HepG2 (cell line): Measurements from ENCODE around the gene PATL2. TPM values are rescaled to one million over a fixed set of nuclear protein-coding genes. Genes with fewer than 3 reads are reported as not detected.
A peak's percentile ranks its signal among the peaks of the same experiment; 100 is the strongest.

Source experiments
- ARID4A ChIP-seq: sonication (generic); formaldehyde crosslinking; IDR thresholded peaks from 2 replicates; pipeline ENCODE4 v1.5.0; 2020; ENCODE audit warnings: mild to moderate bottlenecking, missing genetic modification reagents, borderline replicate concordance
- ATF1 ChIP-seq: IDR thresholded peaks from 2 replicates; pipeline ENCODE4 v1.6.1; 2016; ENCODE audit warnings: mild to moderate bottlenecking, control low read depth
- ATF7-NPFF ChIP-seq: sonication (generic); formaldehyde crosslinking; IDR thresholded peaks from 2 replicates; pipeline ENCODE4 v1.8.1; 2023; ENCODE audit warnings: mild to moderate bottlenecking, low read depth, missing genetic modification reagents, moderate library complexity
- ERF ChIP-seq: IDR thresholded peaks from 2 replicates; pipeline ENCODE4 v1.6.1; 2018; ENCODE audit warnings: missing biosample characterization, missing genetic modification reagents
- HINFP ChIP-seq: sonication (generic); formaldehyde crosslinking; IDR thresholded peaks from 2 replicates; pipeline ENCODE4 v1.4.0; 2020; ENCODE audit warnings: low read depth, mild to moderate bottlenecking, missing genetic modification reagents
- SATB2 ChIP-seq: sonication (generic); formaldehyde crosslinking; IDR thresholded peaks from 2 replicates; pipeline ENCODE4 v1.5.0; 2020; ENCODE audit warnings: missing genetic modification reagents
- SP5 ChIP-seq: IDR thresholded peaks from 2 replicates; pipeline ENCODE4 v1.6.1; 2016; ENCODE audit warnings: low read depth, borderline replicate concordance
- TCF7 ChIP-seq: sonication (generic); IDR thresholded peaks from 2 replicates; pipeline ENCODE4 v1.6.1; 2016; ENCODE audit warnings: antibody characterized with exemption, low read depth
- UBTF ChIP-seq: sonication (generic); formaldehyde crosslinking; IDR thresholded peaks from 2 replicates; pipeline ENCODE4 v1.4.0; 2020; ENCODE audit warnings: mild to moderate bottlenecking, missing genetic modification reagents
- ZBTB4 ChIP-seq: sonication (generic); formaldehyde crosslinking; IDR thresholded peaks from 2 replicates; pipeline ENCODE4 v1.4.0; 2020; ENCODE audit warnings: missing genetic modification reagents, mild to moderate bottlenecking, borderline replicate concordance
- ZNF101 ChIP-seq: sonication (generic); formaldehyde crosslinking; IDR thresholded peaks from 2 replicates; pipeline ENCODE4 v1.4.0; 2020; ENCODE audit warnings: mild to moderate bottlenecking, low read depth, missing genetic modification reagents, borderline replicate concordance
- ZNF232 ChIP-seq: sonication (generic); formaldehyde crosslinking; IDR thresholded peaks from 2 replicates; pipeline ENCODE4 v1.4.0; 2020; ENCODE audit warnings: missing genetic modification reagents, borderline replicate concordance
- ZNF256 ChIP-seq: sonication (generic); formaldehyde crosslinking; conservative IDR thresholded peaks from 2 replicates; pipeline ENCODE4 v1.4.0; 2020; ENCODE audit warnings: missing genetic modification reagents
- ZNF317 ChIP-seq: sonication (generic); formaldehyde crosslinking; IDR thresholded peaks from 2 replicates; pipeline ENCODE4 v1.5.0; 2020; ENCODE audit warnings: mild to moderate bottlenecking, missing genetic modification reagents
- ZNF337 ChIP-seq: sonication (generic); formaldehyde crosslinking; IDR thresholded peaks from 2 replicates; pipeline ENCODE4 v1.5.1; 2020; ENCODE audit warnings: missing genetic modification reagents, low read depth, mild to moderate bottlenecking, borderline replicate concordance
- ZNF616 ChIP-seq: sonication (generic); formaldehyde crosslinking; IDR thresholded peaks from 2 replicates; pipeline ENCODE4 v1.5.0; 2020; ENCODE audit warnings: low read depth, mild to moderate bottlenecking, missing genetic modification reagents
- ZNF746 ChIP-seq: sonication (generic); formaldehyde crosslinking; IDR thresholded peaks from 2 replicates; pipeline ENCODE4 v1.8.0; 2022; ENCODE audit warnings: mild to moderate bottlenecking, missing genetic modification reagents
- polyA plus RNA-seq, 8 experiments: library from polyadenylated mRNA; depleted of rRNA in 3 of 8; stranded (reverse) in 7 of 8; unstranded in 1 of 8; fragments of >200 nt; fragmentation: Illumina TruSeq in 4 of 8; extraction: Trizol in 4 of 8; gene quantifications; 2 replicates each; pipeline versions ENCODE4 v1.2.1 to v1.2.3, GENCODE V29; 2011 to 2016; ENCODE audit warnings: low read depth in 4 of 8, missing spikeins in 1 of 8, mixed read lengths in 1 of 8; ENCODE audit not compliant: insufficient read depth in 1 of 8
- total RNA-seq, 5 experiments: library from RNA; depleted of rRNA; stranded (reverse); fragments of >200 nt; fragmentation: Illumina TruSeq; extraction: Trizol; gene quantifications; 2 replicates each; pipeline ENCODE4 v1.2.3, GENCODE V29; 2016; ENCODE audit warnings: low read depth in 1 of 5

Gene PATL2
- total and polyA plus RNA-seq, 2 of the 13 experiments (the other 11 are each of a cell fraction or from before 2014, with no cell fraction given), result 0.15 to 0.53 TPM

GRCh38 chr15:44728576-44729407 lies 17.7 kb upstream of the PATL2 start (continued):
- peak; percentile 50; the same call in 1 of the 2 replicates for TF ChIP-seq ZBTB4 (CRISPR knock-in tag)
- peak; percentile 61; the same call in 1 of the 2 replicates for TF ChIP-seq ZNF317 (CRISPR knock-in tag)
- TF ChIP-seq ZNF256, result no peak
- no peak for TF ChIP-seq SATB2 (CRISPR knock-in tag)
- peak; percentile 38; the same call in 1 of the 2 replicates for TF ChIP-seq ATF7-NPFF (CRISPR knock-in tag)
- TF ChIP-seq ZNF101, result no peak
- TF ChIP-seq ERF (CRISPR knock-in tag), result 0 out of 2 replicates have a peak, but pooled peaks have one; percentile 69
- TF ChIP-seq SP5 (CRISPR knock-in tag), result peak; percentile 48
- peak; percentile 66 for TF ChIP-seq UBTF
- TF ChIP-seq ZNF746 (CRISPR knock-in tag), result no peak
- TF ChIP-seq ZNF232 (CRISPR knock-in tag), result no peak
- TF ChIP-seq TCF7, result 0 out of 2 replicates have a peak, but pooled peaks have one; percentile 9
- peak; percentile 88 for TF ChIP-seq ATF1
- no peak for TF ChIP-seq ZNF616 (CRISPR knock-in tag)
- no peak for TF ChIP-seq ZNF337
- TF ChIP-seq HINFP (CRISPR knock-in tag), result 0 out of 2 replicates have a peak, but pooled peaks have one; percentile 50
- TF ChIP-seq ARID4A (CRISPR knock-in tag), result peak; percentile 79
